Measurements from ENCODE around the gene LDLRAD4.
"Not testable (repeated sequence)": the region's sequence is repeated elsewhere in the genome, so short reads cannot be mapped to it uniquely, and the experiment has no call there.

Gene LDLRAD4

GRCh38 chr18:13470516-13471197 is 252.1 kb downstream of the LDLRAD4 start:
- peak; percentile 58 for DNase-seq (ENCODE audit: low spot score)

GRCh38 chr18:13471198-13471845 is 252.8 kb downstream of the LDLRAD4 start:
- peak; percentile 65 for DNase-seq (ENCODE audit: low spot score)

- DNase-seq (ENCODE audit: low spot score) = peak; percentile 75
Measured at GRCh38 chr18:13471971-13472628, 253.5 kb downstream of the LDLRAD4 start.

GRCh38 chr18:13473751-13474150 is 255.2 kb downstream of the LDLRAD4 start:
- no peak for DNase-seq (ENCODE audit: low spot score)

GRCh38 chr18:13474336-13474735 is 255.8 kb downstream of the LDLRAD4 start:
- no peak for DNase-seq (ENCODE audit: low spot score)

GRCh38 chr18:13474907-13475545 is 256.5 kb downstream of the LDLRAD4 start:
- no peak for DNase-seq (ENCODE audit: low spot score)

- DNase-seq (ENCODE audit: low spot score) = not testable (repeated sequence)
Measured at GRCh38 chr18:13476312-13476711, 257.8 kb downstream of the LDLRAD4 start.

GRCh38 chr18:13477147-13477683 is 258.7 kb downstream of the LDLRAD4 start:
- DNase-seq (ENCODE audit: low spot score) = no peak

GRCh38 chr18:13480571-13481255 is 262.2 kb downstream of the LDLRAD4 start:
- no peak for DNase-seq (ENCODE audit: low spot score)

GRCh38 chr18:13481331-13481730 is 262.8 kb downstream of the LDLRAD4 start:
- DNase-seq (ENCODE audit: low spot score) = no peak

- DNase-seq (ENCODE audit: low spot score) = no peak
Measured at GRCh38 chr18:13481820-13482617, 263.5 kb downstream of the LDLRAD4 start.

GRCh38 chr18:13482618-13482945 is 264.0 kb downstream of the LDLRAD4 start:
- DNase-seq (ENCODE audit: low spot score) = no peak

GRCh38 chr18:13483316-13484270 is 265.0 kb downstream of the LDLRAD4 start:
- no peak for DNase-seq (ENCODE audit: low spot score)

- no peak for DNase-seq (ENCODE audit: low spot score)
Measured at GRCh38 chr18:13485182-13485581, 266.6 kb downstream of the LDLRAD4 start.

- no peak for DNase-seq (ENCODE audit: low spot score)
Measured at GRCh38 chr18:13485604-13486003, 267.0 kb downstream of the LDLRAD4 start.

GRCh38 chr18:13486284-13486683 is 267.7 kb downstream of the LDLRAD4 start:
- no peak for DNase-seq (ENCODE audit: low spot score)

GRCh38 chr18:13486686-13487085 is 268.1 kb downstream of the LDLRAD4 start:
- DNase-seq (ENCODE audit: low spot score) = no peak

GRCh38 chr18:13487237-13487636 is 268.7 kb downstream of the LDLRAD4 start:
- DNase-seq (ENCODE audit: low spot score) = no peak

GRCh38 chr18:13488281-13488929 is 269.8 kb downstream of the LDLRAD4 start:
- DNase-seq (ENCODE audit: low spot score) = no peak
